Lung (tissue), 12 donors: Measurements from ENCODE around the gene ABHD18. TPM values are rescaled to one million over a fixed set of nuclear protein-coding genes. Genes with fewer than 3 reads are reported as not detected.
"Not testable (repeated sequence)": the region's sequence is repeated elsewhere in the genome, so short reads cannot be mapped to it uniquely, and the experiment has no call there.

ENCODE experiments used
- ATAC-seq: fragments of 200-7000 bp; cut with Tn5 transposase; one replicate; pipeline ENCODE4 v1.9.1; 2020; ENCODE audit warnings: moderate number of reproducible peaks; ENCODE audit not compliant: insufficient read depth, low FRiP score
- DNase-seq, 3 donors: peaks; one replicate each; pipeline ENCODE4 v3.0.0-alpha.2; 2013 to 2017
- H3K27ac ChIP-seq, 2 donors: one replicate each; pipeline ENCODE4 v1.5.1; 2013; ENCODE audit warnings: mild to moderate bottlenecking in 2 of 2, moderate library complexity in 2 of 2, control low read depth in 1 of 2, inconsistent platforms in 1 of 2, low read depth in 1 of 2, low read length in 1 of 2
- H3K27me3 ChIP-seq, 3 donors: one replicate each; pipeline ENCODE4 v1.5.1; 2013; ENCODE audit warnings: low read length in 2 of 3; ENCODE audit not compliant: control insufficient read depth in 3 of 3, insufficient read depth in 3 of 3
- H3K36me3 ChIP-seq, 4 donors: one replicate each; pipeline ENCODE4 v1.5.1; 2013; ENCODE audit warnings: low read length in 4 of 4, mild to moderate bottlenecking in 1 of 4, moderate library complexity in 1 of 4; ENCODE audit not compliant: control insufficient read depth in 4 of 4, insufficient read depth in 4 of 4
- H3K4me1 ChIP-seq, 5 donors: one replicate each; pipeline ENCODE4 v1.5.1; 2013; ENCODE audit warnings: low read length in 5 of 5, mild to moderate bottlenecking in 2 of 5, moderate library complexity in 1 of 5; ENCODE audit not compliant: control insufficient read depth in 5 of 5, insufficient read depth in 5 of 5
- H3K4me3 ChIP-seq: one replicate; pipeline ENCODE4 v1.5.1; 2013; ENCODE audit warnings: mild to moderate bottlenecking, control low read depth, moderate library complexity
- H3K9ac ChIP-seq, 2 donors: one replicate each; pipeline ENCODE4 v1.5.1; 2013; ENCODE audit warnings: low read length in 2 of 2, control low read depth in 1 of 2; ENCODE audit not compliant: insufficient read depth in 1 of 2
- H3K9me3 ChIP-seq, 4 donors: one replicate each; pipeline ENCODE4 v1.5.1; 2013; ENCODE audit warnings: low read length in 3 of 4, mild to moderate bottlenecking in 1 of 4, moderate library complexity in 1 of 4; ENCODE audit not compliant: control insufficient read depth in 4 of 4, insufficient read depth in 3 of 4
- WGBS, 2 donors: extraction: QIAGEN DNeasy Blood & Tissue Kit; methylation state at CpG; one replicate each; pipeline ENCODE4 v1.1.7; 2013; 5-methylcytosine and 5-hydroxymethylcytosine counted together
- polyA plus RNA-seq, 2 donors: library from polyadenylated mRNA; stranded (reverse); fragments of 200-250 nt; gene quantifications; one replicate each; pipeline ENCODE4 v1.2.1, GENCODE V29; 2013
- total RNA-seq, 2 donors: library from RNA; depleted of rRNA in 1 of 2; stranded (reverse); fragments of >200 nt in 1 of 2; gene quantifications; one replicate each; pipeline ENCODE4 v1.2.1, GENCODE V29; 2014 to 2021
- TF ChIP-seq, protein P1 (sequence below): IDR thresholded peaks from 2 replicates; pipeline ENCODE4 v1.5.1; 2012; ENCODE audit warnings: mild to moderate bottlenecking; ENCODE audit errors: control extremely low read depth, extremely low read depth
- donor health status: control.
- donor health status: control.
- donor health status: Bipolar disorder and iron deficiency.
- donor health status: healthy.
- donor health status: DM: yes; HTN: yes; CAD: no.

The ABHD18 gene
- total and polyA plus RNA-seq, 4 donors = 4.3 to 16.4 (median 7.3) TPM

DNA sequence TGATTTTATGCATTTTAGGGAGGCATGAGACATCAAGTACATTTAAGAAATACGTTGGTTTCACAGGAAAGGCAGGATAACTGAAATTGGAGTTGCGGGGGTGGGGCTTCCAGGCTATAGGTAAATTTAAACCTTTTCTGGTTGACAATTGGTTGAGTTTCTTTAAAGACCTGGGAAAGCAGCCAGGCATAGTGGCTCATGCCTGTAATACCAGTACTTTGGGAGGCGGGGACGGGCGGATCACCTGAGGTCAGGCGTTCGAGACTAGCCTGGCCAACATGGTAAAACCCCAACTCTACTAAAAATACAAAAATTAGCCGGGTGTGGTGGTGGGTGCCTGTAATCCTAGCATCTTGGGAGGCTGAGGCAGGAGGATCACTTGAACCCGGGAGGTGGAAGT lies 89.7 kb downstream of the ABHD18 start:
- H3K27ac ChIP-seq, H3K9me3 ChIP-seq, H3K27me3 ChIP-seq, H3K36me3 ChIP-seq, ATAC-seq, H3K4me1 ChIP-seq, H3K9ac ChIP-seq, H3K4me3 ChIP-seq, DNase-seq: not testable (repeated sequence)
- WGBS, 2 donors = 90 to 93% methylated on average over 9 of the region's 9 CpGs

DNA sequence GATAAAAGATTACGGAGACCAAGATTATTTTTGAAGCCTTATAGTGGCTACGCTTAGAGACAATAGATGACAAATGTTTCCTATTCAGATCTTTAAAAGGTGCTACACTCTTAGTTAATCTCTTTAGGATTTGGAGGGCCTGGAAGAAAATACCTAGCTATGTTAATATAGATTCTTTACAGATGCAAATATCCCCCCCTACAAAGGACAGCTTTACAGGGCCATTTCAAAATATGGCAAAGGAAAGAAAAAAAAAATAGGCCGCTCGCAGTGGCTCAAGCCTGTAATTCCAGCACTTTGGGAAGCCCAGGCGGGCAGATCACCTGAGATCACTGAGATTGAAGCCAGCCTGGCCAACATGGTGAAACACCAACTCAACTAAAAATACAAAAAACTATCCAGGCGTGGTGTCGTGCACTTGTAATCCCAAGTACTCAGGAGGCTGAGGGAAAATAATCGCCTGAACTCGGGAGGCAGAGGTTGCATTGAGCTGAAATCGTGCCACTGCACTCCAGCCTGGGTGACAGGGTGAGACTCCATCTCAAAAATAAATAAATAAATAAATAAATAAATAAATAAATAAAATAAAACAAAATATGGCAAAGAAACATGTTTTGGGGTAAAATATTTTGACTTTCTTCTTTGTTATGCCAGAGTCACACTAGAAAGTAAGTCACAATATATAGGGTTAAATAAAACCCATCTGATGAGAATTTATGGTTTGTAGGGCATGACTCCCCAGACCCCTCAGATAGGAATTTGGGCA lies 90.4 kb downstream of the ABHD18 start:
- not testable (repeated sequence) for H3K27me3 ChIP-seq, DNase-seq, H3K27ac ChIP-seq, H3K36me3 ChIP-seq, H3K4me3 ChIP-seq, H3K9ac ChIP-seq, H3K9me3 ChIP-seq, H3K4me1 ChIP-seq, ATAC-seq
- WGBS, 2 donors = 96 to 97% methylated on average over 10 of the region's 10 CpGs

DNA sequence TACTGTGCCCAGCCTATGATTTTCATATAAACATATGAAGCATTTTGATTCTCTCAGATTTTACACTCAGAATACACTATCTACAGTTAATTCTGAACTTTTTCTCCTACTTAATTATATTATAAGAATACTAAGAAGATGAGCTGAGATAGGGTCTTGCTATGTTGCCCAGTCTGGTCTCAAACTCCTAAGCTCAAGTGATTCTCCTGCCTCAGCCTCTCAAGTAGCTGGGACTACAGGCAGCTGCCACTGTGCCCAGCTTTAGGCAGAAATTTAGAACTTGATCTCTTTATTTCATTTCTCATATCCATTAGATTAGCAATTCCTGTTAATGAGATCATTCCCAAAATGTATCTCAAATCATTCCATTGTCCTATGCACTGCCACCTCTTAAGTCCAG lies 91.2 kb downstream of the ABHD18 start:
- TF ChIP-seq, protein P1, sequence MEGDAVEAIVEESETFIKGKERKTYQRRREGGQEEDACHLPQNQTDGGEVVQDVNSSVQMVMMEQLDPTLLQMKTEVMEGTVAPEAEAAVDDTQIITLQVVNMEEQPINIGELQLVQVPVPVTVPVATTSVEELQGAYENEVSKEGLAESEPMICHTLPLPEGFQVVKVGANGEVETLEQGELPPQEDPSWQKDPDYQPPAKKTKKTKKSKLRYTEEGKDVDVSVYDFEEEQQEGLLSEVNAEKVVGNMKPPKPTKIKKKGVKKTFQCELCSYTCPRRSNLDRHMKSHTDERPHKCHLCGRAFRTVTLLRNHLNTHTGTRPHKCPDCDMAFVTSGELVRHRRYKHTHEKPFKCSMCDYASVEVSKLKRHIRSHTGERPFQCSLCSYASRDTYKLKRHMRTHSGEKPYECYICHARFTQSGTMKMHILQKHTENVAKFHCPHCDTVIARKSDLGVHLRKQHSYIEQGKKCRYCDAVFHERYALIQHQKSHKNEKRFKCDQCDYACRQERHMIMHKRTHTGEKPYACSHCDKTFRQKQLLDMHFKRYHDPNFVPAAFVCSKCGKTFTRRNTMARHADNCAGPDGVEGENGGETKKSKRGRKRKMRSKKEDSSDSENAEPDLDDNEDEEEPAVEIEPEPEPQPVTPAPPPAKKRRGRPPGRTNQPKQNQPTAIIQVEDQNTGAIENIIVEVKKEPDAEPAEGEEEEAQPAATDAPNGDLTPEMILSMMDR = no peak
- no peaks in the 10 kb centered on the region for H3K4me1 ChIP-seq
- H3K36me3 ChIP-seq = no peaks in the 10 kb centered on the region
- H3K9me3 ChIP-seq = no peaks in the 10 kb centered on the region
- no peak overlapping the region for H3K27ac ChIP-seq
- ATAC-seq (no peak), DNase-seq (no peak)
- H3K9ac ChIP-seq = no peak overlapping the region
- no peak overlapping the region for H3K4me3 ChIP-seq
- no peaks in the 10 kb centered on the region for H3K27me3 ChIP-seq

DNA sequence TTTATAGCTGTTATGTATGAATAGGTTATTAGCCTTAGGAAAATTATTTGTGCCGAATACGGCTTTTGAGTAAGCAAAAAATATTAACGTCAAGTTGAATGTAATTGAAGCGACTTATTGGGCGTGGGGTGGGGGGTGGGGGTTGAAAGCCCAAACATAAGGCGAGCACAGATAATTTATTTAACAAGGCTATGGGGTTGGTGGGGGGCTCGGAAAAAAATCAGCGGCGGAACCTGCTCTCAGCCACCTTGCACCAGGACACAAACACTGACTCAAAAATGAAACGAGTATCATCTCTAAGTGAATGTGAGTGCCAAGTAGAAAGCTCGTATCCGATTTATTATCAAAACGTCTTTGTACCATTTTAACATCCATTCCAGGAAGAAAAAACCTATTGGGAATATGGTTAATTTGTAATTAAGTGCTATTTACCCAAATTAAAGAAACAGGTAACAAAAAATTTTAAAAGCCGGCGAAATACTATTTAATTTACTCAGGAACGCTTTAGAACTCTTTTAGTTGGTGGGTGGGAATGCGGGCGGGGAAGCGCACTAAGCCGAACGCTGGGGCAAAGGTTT lies 95.0 kb downstream of the ABHD18 start:
- WGBS, 2 donors = 26 to 33% methylated on average over 21 of the region's 21 CpGs

More for the DNA sequence above, 95.0 kb downstream of the ABHD18 start:
- Histone ChIP-seq H3K4me1 (no peaks in the 10 kb centered on the region), H3K36me3 (no peaks in the 10 kb centered on the region), H3K27ac (peak overlapping the region; percentile 98), H3K4me3 (peak overlapping the region; percentile 76), H3K27me3 (no peaks in the 10 kb centered on the region), H3K9ac (peak overlapping the region; percentile 83 to 97), H3K9me3 (no peaks in the 10 kb centered on the region)
- DNase-seq (peak in 2 of 3 donors; percentile 44 to 61), ATAC-seq (no peak)
- TF ChIP-seq, protein P1 = no peak
